Chondrocyte (in vitro differentiated cells): Measurements from ENCODE around the gene DDX56. TPM values are rescaled to one million over a fixed set of nuclear protein-coding genes. Genes with fewer than 3 reads are reported as not detected.
"Not testable (repeated sequence)": the region's sequence is repeated elsewhere in the genome, so short reads cannot be mapped to it uniquely, and the experiment has no call there.

Source experiments
- DNase-seq: peaks from one replicate; pipeline ENCODE4 v3.0.0; 2021; ENCODE audit warnings: mixed read lengths, low spot score
- H3K27ac Mint-ChIP-seq: one replicate; pipeline ENCODE4 v1.8.0; 2021; ENCODE audit warnings: mild to moderate bottlenecking, moderate library complexity, mixed read lengths; ENCODE audit not compliant: unreplicated experiment
- H3K27me3 Mint-ChIP-seq: 2 replicates; pipeline ENCODE4 v1.8.0; 2021; ENCODE audit warnings: low read depth, mixed read lengths
- H3K36me3 Mint-ChIP-seq: 2 replicates; pipeline ENCODE4 v1.8.0; 2021; ENCODE audit warnings: low read depth, mixed read lengths
- H3K4me1 Mint-ChIP-seq: 2 replicates; pipeline ENCODE4 v1.8.0; 2021; ENCODE audit warnings: low read depth, mild to moderate bottlenecking, mixed read lengths
- H3K4me3 Mint-ChIP-seq: one replicate; pipeline ENCODE4 v1.8.0; 2021; ENCODE audit warnings: mild to moderate bottlenecking, moderate library complexity, mixed read lengths; ENCODE audit not compliant: unreplicated experiment
- H3K9me3 Mint-ChIP-seq: 2 replicates; pipeline ENCODE4 v1.8.0; 2021; ENCODE audit warnings: low read depth, mixed read lengths
- total RNA-seq: library from RNA; stranded (reverse); gene quantifications from 3 replicates; pipeline ENCODE4 v1.2.1, GENCODE V29; 2021
- TF ChIP-seq, protein P1 (sequence below): fragments of 200-600 bp; sonication (generic); IDR thresholded peaks from 2 replicates; pipeline ENCODE4 v1.5.0; 2021; ENCODE audit warnings: antibody characterized with exemption, mild to moderate bottlenecking, moderate library complexity

Gene DDX56
- total RNA-seq, 1 donor from 2014 or later, result 48.7 TPM

DNA sequence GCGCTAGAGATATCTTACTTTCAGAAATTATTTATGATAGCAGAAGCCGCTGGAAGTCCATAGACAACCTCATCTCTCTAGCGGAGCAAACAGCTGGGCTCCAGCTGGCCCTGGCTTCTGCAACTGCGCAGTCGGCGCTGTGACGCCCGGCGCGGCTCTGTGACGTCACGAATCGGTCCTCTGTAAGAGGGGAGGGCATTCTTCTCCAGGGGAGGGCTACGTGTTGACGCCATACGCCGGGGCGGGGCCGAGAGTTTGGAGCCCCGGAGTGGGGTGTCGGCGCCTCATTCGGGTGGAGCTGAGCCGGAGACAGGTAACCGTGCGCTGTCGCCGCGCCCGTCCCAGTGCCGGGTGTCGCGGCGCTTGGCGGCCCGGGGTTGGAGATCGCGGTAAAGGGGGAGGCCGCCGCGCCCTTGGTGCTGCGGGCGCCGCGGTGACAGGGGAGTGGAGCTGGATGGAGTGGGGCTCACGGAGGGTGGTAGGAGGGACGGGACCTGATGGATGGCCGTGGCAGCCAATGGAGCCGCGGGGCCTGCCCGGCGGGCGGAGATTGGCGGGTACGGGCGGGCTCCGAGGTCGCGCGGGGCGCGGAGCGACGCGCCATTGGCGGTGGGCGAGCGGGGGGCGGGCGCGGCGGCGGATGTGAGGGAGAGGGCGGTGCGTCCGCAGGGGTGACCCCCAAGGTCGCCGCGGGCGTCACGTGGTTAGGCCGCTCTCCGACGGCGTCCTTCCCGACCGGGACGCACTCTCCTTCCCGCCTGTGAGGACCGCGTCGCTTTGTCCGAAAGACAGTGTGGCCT is 32.8 kb upstream of the DDX56 start, which contains the start of gene OGDH:
Gene OGDH (plus strand): TSS at position 287 of the 800 bp plus-strand sequence. CDS start 17,717 bp downstream, outside the sequence.
- peaks cover 37% of the 10 kb centered on the region for H3K4me1 Mint-ChIP-seq
- DNase-seq, result peak; percentile 99
- no peaks in the 10 kb centered on the region for H3K9me3 Mint-ChIP-seq
- TF ChIP-seq, protein P1, sequence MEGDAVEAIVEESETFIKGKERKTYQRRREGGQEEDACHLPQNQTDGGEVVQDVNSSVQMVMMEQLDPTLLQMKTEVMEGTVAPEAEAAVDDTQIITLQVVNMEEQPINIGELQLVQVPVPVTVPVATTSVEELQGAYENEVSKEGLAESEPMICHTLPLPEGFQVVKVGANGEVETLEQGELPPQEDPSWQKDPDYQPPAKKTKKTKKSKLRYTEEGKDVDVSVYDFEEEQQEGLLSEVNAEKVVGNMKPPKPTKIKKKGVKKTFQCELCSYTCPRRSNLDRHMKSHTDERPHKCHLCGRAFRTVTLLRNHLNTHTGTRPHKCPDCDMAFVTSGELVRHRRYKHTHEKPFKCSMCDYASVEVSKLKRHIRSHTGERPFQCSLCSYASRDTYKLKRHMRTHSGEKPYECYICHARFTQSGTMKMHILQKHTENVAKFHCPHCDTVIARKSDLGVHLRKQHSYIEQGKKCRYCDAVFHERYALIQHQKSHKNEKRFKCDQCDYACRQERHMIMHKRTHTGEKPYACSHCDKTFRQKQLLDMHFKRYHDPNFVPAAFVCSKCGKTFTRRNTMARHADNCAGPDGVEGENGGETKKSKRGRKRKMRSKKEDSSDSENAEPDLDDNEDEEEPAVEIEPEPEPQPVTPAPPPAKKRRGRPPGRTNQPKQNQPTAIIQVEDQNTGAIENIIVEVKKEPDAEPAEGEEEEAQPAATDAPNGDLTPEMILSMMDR, result no peak
- H3K27me3 Mint-ChIP-seq, result no peaks in the 10 kb centered on the region
- peak within 1 kb of the TSS; percentile 96 for H3K4me3 Mint-ChIP-seq
- H3K36me3 Mint-ChIP-seq, result peaks cover 1% of the 10 kb centered on the region
- peak within 1 kb of the TSS; percentile 99 for H3K27ac Mint-ChIP-seq

DNA sequence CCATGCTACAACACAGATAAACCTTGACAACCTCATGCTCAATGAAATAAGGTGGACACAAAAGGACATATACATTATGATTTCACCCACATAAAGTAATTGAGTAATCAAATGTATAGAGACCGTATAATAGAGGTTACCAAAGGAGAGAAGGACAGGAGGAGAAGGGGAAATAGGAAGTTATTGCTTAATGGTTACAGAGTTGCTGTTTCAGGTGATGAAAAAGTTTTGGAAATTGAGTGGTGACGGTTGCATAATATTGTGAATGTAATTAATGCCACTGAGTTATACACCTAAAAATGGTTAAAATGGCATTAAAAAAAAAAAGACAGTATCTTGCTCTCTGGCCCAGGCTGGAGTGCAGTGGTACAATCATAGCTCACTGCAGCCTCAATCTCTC is 31.2 kb upstream of the DDX56 start:
- DNase-seq, result no peak
- H3K4me1 Mint-ChIP-seq, result peaks cover 35% of the 10 kb centered on the region
- no peak overlapping the region for H3K27ac Mint-ChIP-seq
- no peaks in the 10 kb centered on the region for H3K9me3 Mint-ChIP-seq
- H3K36me3 Mint-ChIP-seq, result peaks cover 1% of the 10 kb centered on the region
- TF ChIP-seq, protein P1, result no peak
- H3K4me3 Mint-ChIP-seq, result no peak overlapping the region
- no peaks in the 10 kb centered on the region for H3K27me3 Mint-ChIP-seq

DNA sequence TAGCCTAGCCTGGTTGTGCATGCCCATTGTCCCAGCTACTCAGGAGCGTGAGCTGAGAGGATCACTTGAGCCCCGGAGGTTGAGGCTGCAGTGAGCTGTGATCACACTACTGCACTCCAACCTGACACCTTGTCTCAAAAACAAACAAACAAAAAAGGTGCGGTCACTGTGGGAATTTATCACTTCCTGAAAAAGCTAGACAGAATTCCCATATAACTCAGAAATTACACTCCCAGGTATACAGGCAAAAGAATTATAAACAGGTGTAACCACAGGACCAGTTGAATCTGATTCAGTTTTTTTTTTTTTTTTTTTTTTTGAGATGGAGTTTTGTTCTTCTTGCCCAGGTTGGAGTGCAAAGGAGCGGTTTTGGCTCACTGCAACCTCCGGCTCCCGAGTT is 29.5 kb upstream of the DDX56 start:
- H3K27ac Mint-ChIP-seq, result no peak overlapping the region
- TF ChIP-seq, protein P1, result no peak
- peaks cover 18% of the 10 kb centered on the region for H3K4me1 Mint-ChIP-seq
- H3K36me3 Mint-ChIP-seq, result peaks cover 1% of the 10 kb centered on the region
- no peak overlapping the region for H3K4me3 Mint-ChIP-seq
- no peaks in the 10 kb centered on the region for H3K27me3 Mint-ChIP-seq
- no peak for DNase-seq
- H3K9me3 Mint-ChIP-seq, result no peaks in the 10 kb centered on the region

DNA sequence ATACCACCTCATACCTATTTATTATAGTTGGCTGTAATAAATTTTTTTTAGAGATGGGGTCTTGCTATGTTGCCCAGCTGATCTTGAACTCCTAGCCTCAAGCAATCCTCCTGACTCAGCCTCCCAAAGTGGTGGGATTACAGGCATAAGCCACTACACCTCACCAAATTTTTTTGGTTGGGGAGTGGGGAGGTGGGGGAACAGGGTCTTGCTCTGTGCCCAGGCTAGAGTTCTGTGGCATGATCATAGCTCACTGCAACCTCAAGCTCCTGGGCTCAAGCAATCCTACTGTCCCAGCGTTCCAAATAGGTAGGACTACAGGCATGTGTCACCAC is 28.8 kb upstream of the DDX56 start:
- H3K4me1 Mint-ChIP-seq, result peaks cover 15% of the 10 kb centered on the region
- no peak overlapping the region for H3K4me3 Mint-ChIP-seq
- DNase-seq, result no peak
- no peak overlapping the region for H3K27ac Mint-ChIP-seq
- no peaks in the 10 kb centered on the region for H3K27me3 Mint-ChIP-seq
- no peaks in the 10 kb centered on the region for H3K9me3 Mint-ChIP-seq
- TF ChIP-seq, protein P1, result no peak
- H3K36me3 Mint-ChIP-seq, result no peaks in the 10 kb centered on the region

DNA sequence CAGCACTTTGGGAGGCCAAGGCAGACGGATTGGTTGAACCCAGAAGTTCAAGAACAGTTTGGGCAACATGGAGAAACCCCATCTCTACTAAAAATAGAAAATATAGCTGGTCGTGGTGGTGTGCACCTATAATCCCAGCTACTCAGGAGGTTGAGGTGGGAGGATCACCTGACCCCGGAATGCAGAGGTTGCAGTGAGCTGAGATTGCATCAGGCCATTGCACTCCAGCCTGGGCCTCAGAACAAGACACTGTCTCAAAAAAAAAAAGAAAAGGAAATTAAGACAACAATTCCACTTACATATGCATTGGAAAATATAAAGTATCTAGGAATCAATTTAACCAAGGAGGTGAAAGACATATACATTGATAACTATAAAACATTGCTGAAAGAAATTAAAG is 25.5 kb upstream of the DDX56 start:
- DNase-seq, result no peak
- Mint-ChIP-seq H3K27me3 (no peaks in the 10 kb centered on the region), H3K4me1 (no peaks in the 10 kb centered on the region), H3K4me3 (no peak overlapping the region), H3K9me3 (no peaks in the 10 kb centered on the region), H3K36me3 (no peaks in the 10 kb centered on the region), H3K27ac (no peak overlapping the region)
- TF ChIP-seq, protein P1, result no peak

DNA sequence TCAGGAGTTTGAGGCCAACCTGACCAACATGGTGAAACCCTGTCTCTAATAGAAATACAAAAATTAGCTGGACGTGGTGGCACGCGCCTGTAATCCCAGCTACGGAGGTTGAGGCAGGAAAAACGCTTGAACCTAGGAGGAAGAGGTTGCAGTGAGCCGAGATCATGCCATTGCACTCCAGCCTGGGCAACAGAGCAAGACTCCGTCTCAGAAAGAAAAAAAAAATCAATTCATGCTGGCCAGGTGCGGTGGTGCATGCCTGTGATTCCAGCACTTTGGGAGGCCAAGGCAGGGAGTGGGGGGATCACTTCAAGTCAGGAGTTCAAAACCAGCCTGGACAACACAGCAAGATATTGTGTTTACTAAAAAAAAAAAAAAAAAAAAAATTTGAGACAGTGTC is 23.5 kb upstream of the DDX56 start:
- not testable (repeated sequence) for DNase-seq, H3K4me1 Mint-ChIP-seq, H3K36me3 Mint-ChIP-seq, H3K27ac Mint-ChIP-seq, H3K4me3 Mint-ChIP-seq, H3K27me3 Mint-ChIP-seq, H3K9me3 Mint-ChIP-seq
